Stimulated activated CD4-positive, alpha-beta T cell treated with anti-CD3 and anti-CD28 coated beads, Interleukin-15, amount 100 ng/mL, for 48 hours (primary cell): ENCODE results near the gene GPR25.
A peak's percentile ranks its signal among the peaks of the same experiment; 100 is the strongest.

Experiments
- DNase-seq, 2 donors: peaks; one replicate each; pipeline ENCODE4 v3.0.0-alpha.2; 2020; ENCODE audit warnings: low read depth in 2 of 2

The GPR25 gene

GRCh38 chr1:200872446-200873115, at the start of gene GPR25:
TSS of gene GPR25 (plus strand) at chr1:200872981. CDS start at chr1:200873038, 57 bp downstream.
- no peak for DNase-seq

GRCh38 chr1:200831091-200831490, 41.7 kb upstream of the GPR25 start:
- DNase-seq: no peak

GRCh38 chr1:200834383-200834782, 38.4 kb upstream of the GPR25 start:
- no peak for DNase-seq

GRCh38 chr1:200836213-200836612, 36.6 kb upstream of the GPR25 start:
- no peak for DNase-seq

- DNase-seq: no peak
Measured at GRCh38 chr1:200837931-200838571, 34.7 kb upstream of the GPR25 start.

GRCh38 chr1:200838676-200839445, 33.9 kb upstream of the GPR25 start:
- DNase-seq: no peak

- no peak for DNase-seq
Measured at GRCh38 chr1:200845360-200845759, 27.4 kb upstream of the GPR25 start.

- no peak for DNase-seq
Measured at GRCh38 chr1:200846398-200846797, 26.4 kb upstream of the GPR25 start.

- no peak for DNase-seq
Measured at GRCh38 chr1:200849430-200849829, 23.4 kb upstream of the GPR25 start.

- no peak for DNase-seq
Measured at GRCh38 chr1:200850554-200850953, 22.2 kb upstream of the GPR25 start.

- no peak for DNase-seq
Measured at GRCh38 chr1:200856716-200857357, 15.9 kb upstream of the GPR25 start.

- no peak for DNase-seq
Measured at GRCh38 chr1:200857804-200858203, 15.0 kb upstream of the GPR25 start.

GRCh38 chr1:200861937-200862647, 10.7 kb upstream of the GPR25 start:
- DNase-seq: no peak

GRCh38 chr1:200862713-200863415, 9.9 kb upstream of the GPR25 start:
- no peak for DNase-seq

GRCh38 chr1:200866116-200866515, 6.7 kb upstream of the GPR25 start:
- DNase-seq: no peak

- DNase-seq: peak in 1 of 2 donors; percentile 41
Measured at GRCh38 chr1:200866521-200866920, 6.3 kb upstream of the GPR25 start.

- no peak for DNase-seq
Measured at GRCh38 chr1:200867018-200867811, 5.6 kb upstream of the GPR25 start.

GRCh38 chr1:200869376-200869752, 3.4 kb upstream of the GPR25 start:
- DNase-seq: no peak

GRCh38 chr1:200869753-200870391, 2.9 kb upstream of the GPR25 start:
- no peak for DNase-seq
